ENCODE data around the gene KCNIP3.

DNA sequence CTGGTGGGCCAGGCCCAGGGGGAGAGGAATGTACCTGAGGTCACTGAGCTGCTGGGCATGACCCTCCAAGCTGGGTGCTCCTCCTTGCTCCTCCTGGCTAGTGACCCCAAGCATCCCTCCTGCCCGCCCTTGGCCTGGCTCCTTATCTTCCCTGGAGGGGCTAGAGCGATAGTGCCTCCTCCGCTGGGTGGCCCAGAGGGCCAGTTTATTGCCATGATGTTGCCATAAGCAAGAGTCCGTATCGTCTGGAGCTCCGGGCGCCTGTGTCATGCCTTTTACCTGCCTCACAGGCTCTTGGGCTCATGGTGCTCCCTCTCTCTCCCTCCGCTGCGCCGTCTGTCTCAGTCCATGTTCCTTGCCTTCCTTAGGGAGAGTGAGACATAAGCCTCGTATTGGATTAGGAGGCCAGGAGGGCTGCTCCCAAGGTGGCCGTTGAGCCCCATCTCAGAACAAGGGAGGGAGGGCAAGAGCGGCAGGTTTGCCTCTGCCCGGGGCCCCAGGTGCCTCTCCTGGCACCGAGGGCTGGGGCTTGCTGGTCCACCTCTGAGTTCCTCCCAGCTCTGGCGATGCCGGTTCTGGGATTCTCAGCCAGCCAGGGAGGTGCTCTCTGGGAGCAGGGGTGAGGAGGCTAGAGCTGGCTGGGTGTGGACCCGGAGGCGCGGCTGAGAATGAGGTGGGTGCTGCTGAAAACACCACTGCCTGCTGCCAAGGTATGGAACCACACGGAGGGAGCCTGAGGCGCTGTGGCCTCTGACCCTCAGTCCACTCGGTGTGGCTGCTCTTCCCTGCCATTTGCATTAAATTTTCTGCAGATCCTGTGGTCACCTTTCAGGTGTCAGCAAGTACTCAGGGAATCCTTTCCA is 22.6 kb downstream of the KCNIP3 start:
- TF ChIP-seq, protein P1, sequence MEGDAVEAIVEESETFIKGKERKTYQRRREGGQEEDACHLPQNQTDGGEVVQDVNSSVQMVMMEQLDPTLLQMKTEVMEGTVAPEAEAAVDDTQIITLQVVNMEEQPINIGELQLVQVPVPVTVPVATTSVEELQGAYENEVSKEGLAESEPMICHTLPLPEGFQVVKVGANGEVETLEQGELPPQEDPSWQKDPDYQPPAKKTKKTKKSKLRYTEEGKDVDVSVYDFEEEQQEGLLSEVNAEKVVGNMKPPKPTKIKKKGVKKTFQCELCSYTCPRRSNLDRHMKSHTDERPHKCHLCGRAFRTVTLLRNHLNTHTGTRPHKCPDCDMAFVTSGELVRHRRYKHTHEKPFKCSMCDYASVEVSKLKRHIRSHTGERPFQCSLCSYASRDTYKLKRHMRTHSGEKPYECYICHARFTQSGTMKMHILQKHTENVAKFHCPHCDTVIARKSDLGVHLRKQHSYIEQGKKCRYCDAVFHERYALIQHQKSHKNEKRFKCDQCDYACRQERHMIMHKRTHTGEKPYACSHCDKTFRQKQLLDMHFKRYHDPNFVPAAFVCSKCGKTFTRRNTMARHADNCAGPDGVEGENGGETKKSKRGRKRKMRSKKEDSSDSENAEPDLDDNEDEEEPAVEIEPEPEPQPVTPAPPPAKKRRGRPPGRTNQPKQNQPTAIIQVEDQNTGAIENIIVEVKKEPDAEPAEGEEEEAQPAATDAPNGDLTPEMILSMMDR (IDR thresholded peaks at IDR 0.05; ENCODE audit: low read depth, low read length, missing input control) = no peak
- no peak for TF ChIP-seq TAF1 (conservative IDR thresholded peaks at IDR 0.05)
- TF ChIP-seq, protein P2, sequence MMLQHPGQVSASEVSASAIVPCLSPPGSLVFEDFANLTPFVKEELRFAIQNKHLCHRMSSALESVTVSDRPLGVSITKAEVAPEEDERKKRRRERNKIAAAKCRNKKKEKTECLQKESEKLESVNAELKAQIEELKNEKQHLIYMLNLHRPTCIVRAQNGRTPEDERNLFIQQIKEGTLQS (IDR thresholded peaks at IDR 0.05) = no peak
- TF ChIP-seq JUND (IDR thresholded peaks at IDR 0.05) = no peak
- TF ChIP-seq, protein P3, sequence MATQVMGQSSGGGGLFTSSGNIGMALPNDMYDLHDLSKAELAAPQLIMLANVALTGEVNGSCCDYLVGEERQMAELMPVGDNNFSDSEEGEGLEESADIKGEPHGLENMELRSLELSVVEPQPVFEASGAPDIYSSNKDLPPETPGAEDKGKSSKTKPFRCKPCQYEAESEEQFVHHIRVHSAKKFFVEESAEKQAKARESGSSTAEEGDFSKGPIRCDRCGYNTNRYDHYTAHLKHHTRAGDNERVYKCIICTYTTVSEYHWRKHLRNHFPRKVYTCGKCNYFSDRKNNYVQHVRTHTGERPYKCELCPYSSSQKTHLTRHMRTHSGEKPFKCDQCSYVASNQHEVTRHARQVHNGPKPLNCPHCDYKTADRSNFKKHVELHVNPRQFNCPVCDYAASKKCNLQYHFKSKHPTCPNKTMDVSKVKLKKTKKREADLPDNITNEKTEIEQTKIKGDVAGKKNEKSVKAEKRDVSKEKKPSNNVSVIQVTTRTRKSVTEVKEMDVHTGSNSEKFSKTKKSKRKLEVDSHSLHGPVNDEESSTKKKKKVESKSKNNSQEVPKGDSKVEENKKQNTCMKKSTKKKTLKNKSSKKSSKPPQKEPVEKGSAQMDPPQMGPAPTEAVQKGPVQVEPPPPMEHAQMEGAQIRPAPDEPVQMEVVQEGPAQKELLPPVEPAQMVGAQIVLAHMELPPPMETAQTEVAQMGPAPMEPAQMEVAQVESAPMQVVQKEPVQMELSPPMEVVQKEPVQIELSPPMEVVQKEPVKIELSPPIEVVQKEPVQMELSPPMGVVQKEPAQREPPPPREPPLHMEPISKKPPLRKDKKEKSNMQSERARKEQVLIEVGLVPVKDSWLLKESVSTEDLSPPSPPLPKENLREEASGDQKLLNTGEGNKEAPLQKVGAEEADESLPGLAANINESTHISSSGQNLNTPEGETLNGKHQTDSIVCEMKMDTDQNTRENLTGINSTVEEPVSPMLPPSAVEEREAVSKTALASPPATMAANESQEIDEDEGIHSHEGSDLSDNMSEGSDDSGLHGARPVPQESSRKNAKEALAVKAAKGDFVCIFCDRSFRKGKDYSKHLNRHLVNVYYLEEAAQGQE (IDR thresholded peaks at IDR 0.05) = no peak
- TF ChIP-seq RAD21 (IDR thresholded peaks at IDR 0.05) = no peak
- no peak for TF ChIP-seq YY1 (IDR thresholded peaks at IDR 0.05)
- TF ChIP-seq FOXA1 (IDR thresholded peaks at IDR 0.05) = no peak
- no peak for TF ChIP-seq NR2F2 (IDR thresholded peaks at IDR 0.05)
- TF ChIP-seq GABPA (IDR thresholded peaks at IDR 0.05 in 1 of 2, conservative IDR thresholded peaks at IDR 0.05 in 1 of 2) = no peak
- TF ChIP-seq, protein P4, sequence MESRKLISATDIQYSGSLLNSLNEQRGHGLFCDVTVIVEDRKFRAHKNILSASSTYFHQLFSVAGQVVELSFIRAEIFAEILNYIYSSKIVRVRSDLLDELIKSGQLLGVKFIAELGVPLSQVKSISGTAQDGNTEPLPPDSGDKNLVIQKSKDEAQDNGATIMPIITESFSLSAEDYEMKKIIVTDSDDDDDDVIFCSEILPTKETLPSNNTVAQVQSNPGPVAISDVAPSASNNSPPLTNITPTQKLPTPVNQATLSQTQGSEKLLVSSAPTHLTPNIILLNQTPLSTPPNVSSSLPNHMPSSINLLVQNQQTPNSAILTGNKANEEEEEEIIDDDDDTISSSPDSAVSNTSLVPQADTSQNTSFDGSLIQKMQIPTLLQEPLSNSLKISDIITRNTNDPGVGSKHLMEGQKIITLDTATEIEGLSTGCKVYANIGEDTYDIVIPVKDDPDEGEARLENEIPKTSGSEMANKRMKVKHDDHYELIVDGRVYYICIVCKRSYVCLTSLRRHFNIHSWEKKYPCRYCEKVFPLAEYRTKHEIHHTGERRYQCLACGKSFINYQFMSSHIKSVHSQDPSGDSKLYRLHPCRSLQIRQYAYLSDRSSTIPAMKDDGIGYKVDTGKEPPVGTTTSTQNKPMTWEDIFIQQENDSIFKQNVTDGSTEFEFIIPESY (IDR thresholded peaks at IDR 0.05) = no peak
- no peak for TF ChIP-seq FOXA2 (IDR thresholded peaks at IDR 0.05)

Data from liver (tissue), 3 donors.